ENCODE measurements around the gene NRG2.

The NRG2 gene

GRCh38 chr5:139903795-139904565 is 139.1 kb downstream of the NRG2 start:
- peak; percentile 41 for DNase-seq (ENCODE audit: low spot score)

- no peak for DNase-seq (ENCODE audit: low spot score)
Measured at GRCh38 chr5:139903450-139903794, 139.7 kb downstream of the NRG2 start.

GRCh38 chr5:139901986-139902385 is 141.1 kb downstream of the NRG2 start:
- DNase-seq (ENCODE audit: low spot score), result no peak

- DNase-seq (ENCODE audit: low spot score), result no peak
Measured at GRCh38 chr5:139901251-139901575, 141.9 kb downstream of the NRG2 start.

- DNase-seq (ENCODE audit: low spot score), result no peak
Measured at GRCh38 chr5:139900546-139901250, 142.4 kb downstream of the NRG2 start.

GRCh38 chr5:139898981-139899380 is 144.1 kb downstream of the NRG2 start:
- DNase-seq (ENCODE audit: low spot score), result no peak

GRCh38 chr5:139897982-139898381 is 145.1 kb downstream of the NRG2 start:
- DNase-seq (ENCODE audit: low spot score), result no peak

GRCh38 chr5:139897342-139897741 is 145.8 kb downstream of the NRG2 start:
- DNase-seq (ENCODE audit: low spot score), result no peak

GRCh38 chr5:139896718-139897117 is 146.4 kb downstream of the NRG2 start:
- DNase-seq (ENCODE audit: low spot score), result no peak

GRCh38 chr5:139895647-139896046 is 147.5 kb downstream of the NRG2 start:
- no peak for DNase-seq (ENCODE audit: low spot score)

- no peak for DNase-seq (ENCODE audit: low spot score)
Measured at GRCh38 chr5:139895046-139895445, 148.1 kb downstream of the NRG2 start.

GRCh38 chr5:139893873-139894272 is 149.2 kb downstream of the NRG2 start:
- no peak for DNase-seq (ENCODE audit: low spot score)

GRCh38 chr5:139889410-139889809 is 153.7 kb downstream of the NRG2 start:
- no peak for DNase-seq (ENCODE audit: low spot score)

- no peak for DNase-seq (ENCODE audit: low spot score)
Measured at GRCh38 chr5:139888370-139888769, 154.7 kb downstream of the NRG2 start.

GRCh38 chr5:139886213-139886612 is 156.9 kb downstream of the NRG2 start:
- no peak for DNase-seq (ENCODE audit: low spot score)

GRCh38 chr5:139885857-139886208 is 157.3 kb downstream of the NRG2 start:
- no peak for DNase-seq (ENCODE audit: low spot score)

- DNase-seq (ENCODE audit: low spot score), result no peak
Measured at GRCh38 chr5:139885172-139885856, 157.8 kb downstream of the NRG2 start.

- no peak for DNase-seq (ENCODE audit: low spot score)
Measured at GRCh38 chr5:139884734-139885133, 158.4 kb downstream of the NRG2 start.

- DNase-seq (ENCODE audit: low spot score), result no peak
Measured at GRCh38 chr5:139884144-139884543, 159.0 kb downstream of the NRG2 start.

GRCh38 chr5:139882961-139883539 is 160.0 kb downstream of the NRG2 start:
- no peak for DNase-seq (ENCODE audit: low spot score)

GRCh38 chr5:139882316-139882715 is 160.8 kb downstream of the NRG2 start:
- no peak for DNase-seq (ENCODE audit: low spot score)

- DNase-seq (ENCODE audit: low spot score), result no peak
Measured at GRCh38 chr5:139881143-139881733, 161.9 kb downstream of the NRG2 start.
